Measurements from ENCODE around the gene STMP1. TPM values are rescaled to one million over a fixed set of nuclear protein-coding genes. Genes with fewer than 3 reads are reported as not detected.
A peak's percentile ranks its signal among the peaks of the same experiment; 100 is the strongest.

STMP1 gene
- total and polyA plus RNA-seq, 2 experiments from 2014 or later = 23.0 to 78.4 TPM

DNA sequence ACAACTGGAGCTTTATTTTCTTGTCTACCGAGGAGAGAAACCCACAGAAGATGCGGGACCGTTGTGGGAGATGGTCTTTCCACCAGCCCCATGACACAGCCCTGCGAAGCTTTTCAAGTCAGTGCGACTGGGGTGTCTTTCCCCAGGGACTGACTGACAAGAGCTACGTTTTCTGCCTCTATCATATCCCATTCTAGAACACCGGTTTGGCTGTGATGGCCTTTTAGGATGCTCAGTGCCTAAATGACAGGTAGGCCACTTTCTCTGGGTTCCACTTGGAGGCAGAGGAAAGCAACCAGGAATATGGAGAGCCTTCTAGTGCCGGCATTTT, 48.8 kb downstream of the STMP1 start:
- H3K4me3 ChIP-seq = no peak overlapping the region
- H2AFZ ChIP-seq = peak overlapping the region; percentile 90
- no peaks in the 10 kb centered on the region for H3K79me2 ChIP-seq (replicated peaks; ENCODE audit: insufficient read depth)
- no peaks in the 10 kb centered on the region for H3K36me3 ChIP-seq (ENCODE audit: insufficient read depth)
- H3K4me3 Mint-ChIP-seq = no peak overlapping the region
- H3K9me2 ChIP-seq (ENCODE audit: insufficient read depth) = no peaks in the 10 kb centered on the region
- peak overlapping the region; percentile 71; the same call in 1 of the 2 replicates for H3K4me2 ChIP-seq
- peaks cover 12% of the 10 kb centered on the region for H3K4me1 Mint-ChIP-seq
- H3F3A ChIP-seq (replicated peaks; ENCODE audit: low read depth) = 0 out of 2 replicates have a peak, but pooled peaks cover 6% of the 10 kb centered on the region
- no peaks in the 10 kb centered on the region for H3K27me3 ChIP-seq (ENCODE audit: insufficient read depth)
- no peaks in the 10 kb centered on the region for H3K9me3 Mint-ChIP-seq
- peaks cover 3% of the 10 kb centered on the region for H3K27me3 Mint-ChIP-seq (ENCODE audit: insufficient read depth, low read depth, poor library complexity)
- peaks cover 13% of the 10 kb centered on the region for H3K4me1 ChIP-seq (ENCODE audit: insufficient read depth)
- no peak for DNase-seq (ENCODE audit: low spot score)
- TF ChIP-seq POLR2AphosphoS5 (IDR thresholded peaks at IDR 0.05; ENCODE audit: low read depth) (no peak), CREB1 (CRISPR knock-in tag; IDR thresholded peaks at IDR 0.05; ENCODE audit: low read depth) (no peak), ZNF114 (CRISPR knock-in tag; IDR thresholded peaks at IDR 0.05) (no peak)
- H3K36me3 Mint-ChIP-seq (ENCODE audit: low read depth) = no peaks in the 10 kb centered on the region
- ATAC-seq = no peak; the same call in 2 of the 3 replicates
- no peak overlapping the region for H3K27ac ChIP-seq (ENCODE audit: low read depth)
- H4K20me1 ChIP-seq (replicated peaks; ENCODE audit: insufficient read depth) = no peaks in the 10 kb centered on the region
- H3K27ac Mint-ChIP-seq = no peak overlapping the region

DNA sequence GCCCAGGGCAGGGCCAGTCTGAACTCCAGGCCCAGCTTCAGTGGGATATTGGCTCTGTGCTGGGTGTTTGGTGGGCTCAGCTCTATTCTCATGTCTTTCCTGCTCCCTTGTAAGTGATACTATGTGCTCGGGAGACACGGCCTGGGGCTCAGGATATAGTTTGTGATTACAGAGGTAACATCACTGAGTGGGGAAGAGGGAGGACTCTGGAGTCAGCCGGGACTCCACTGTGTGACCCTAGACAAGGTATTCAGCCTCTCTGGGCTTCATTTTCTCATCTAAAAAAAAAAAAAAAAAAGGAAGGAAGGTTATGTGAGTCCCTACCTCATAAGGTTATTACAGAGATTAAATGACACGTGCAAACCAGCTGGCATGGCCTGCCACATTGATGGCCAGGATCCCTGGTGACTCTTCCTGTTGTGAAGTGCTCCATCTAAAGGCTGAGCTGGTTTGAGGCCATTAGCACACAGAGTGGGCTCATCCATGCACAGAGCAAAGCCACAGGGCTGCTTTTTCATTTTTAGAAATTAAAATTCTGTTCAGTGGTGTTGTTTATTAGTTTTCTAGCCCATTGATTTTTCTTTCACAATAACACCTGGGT, 50.0 kb downstream of the STMP1 start:
- no peak overlapping the region for H3K4me2 ChIP-seq
- no peaks in the 10 kb centered on the region for H3K9me2 ChIP-seq (ENCODE audit: insufficient read depth)
- 0 out of 2 replicates have a peak, but pooled peaks cover 6% of the 10 kb centered on the region for H3F3A ChIP-seq (replicated peaks; ENCODE audit: low read depth)
- no peak overlapping the region for H2AFZ ChIP-seq
- H3K4me3 ChIP-seq = no peak overlapping the region
- H3K27me3 ChIP-seq (ENCODE audit: insufficient read depth) = no peaks in the 10 kb centered on the region
- H3K36me3 ChIP-seq (ENCODE audit: insufficient read depth) = no peaks in the 10 kb centered on the region
- TF ChIP-seq ZNF114 (CRISPR knock-in tag; IDR thresholded peaks at IDR 0.05) = no peak
- TF ChIP-seq, protein P1, sequence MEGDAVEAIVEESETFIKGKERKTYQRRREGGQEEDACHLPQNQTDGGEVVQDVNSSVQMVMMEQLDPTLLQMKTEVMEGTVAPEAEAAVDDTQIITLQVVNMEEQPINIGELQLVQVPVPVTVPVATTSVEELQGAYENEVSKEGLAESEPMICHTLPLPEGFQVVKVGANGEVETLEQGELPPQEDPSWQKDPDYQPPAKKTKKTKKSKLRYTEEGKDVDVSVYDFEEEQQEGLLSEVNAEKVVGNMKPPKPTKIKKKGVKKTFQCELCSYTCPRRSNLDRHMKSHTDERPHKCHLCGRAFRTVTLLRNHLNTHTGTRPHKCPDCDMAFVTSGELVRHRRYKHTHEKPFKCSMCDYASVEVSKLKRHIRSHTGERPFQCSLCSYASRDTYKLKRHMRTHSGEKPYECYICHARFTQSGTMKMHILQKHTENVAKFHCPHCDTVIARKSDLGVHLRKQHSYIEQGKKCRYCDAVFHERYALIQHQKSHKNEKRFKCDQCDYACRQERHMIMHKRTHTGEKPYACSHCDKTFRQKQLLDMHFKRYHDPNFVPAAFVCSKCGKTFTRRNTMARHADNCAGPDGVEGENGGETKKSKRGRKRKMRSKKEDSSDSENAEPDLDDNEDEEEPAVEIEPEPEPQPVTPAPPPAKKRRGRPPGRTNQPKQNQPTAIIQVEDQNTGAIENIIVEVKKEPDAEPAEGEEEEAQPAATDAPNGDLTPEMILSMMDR (conservative IDR thresholded peaks at IDR 0.05; ENCODE audit: low read depth in 2 of 2) = peak in 1 of 2 experiments; percentile 30; a peak in 1 of 4 replicates
- no peak overlapping the region for H3K4me3 Mint-ChIP-seq
- ATAC-seq (no peak), DNase-seq (ENCODE audit: low spot score) (no peak)
- H3K9me3 Mint-ChIP-seq = no peaks in the 10 kb centered on the region
- no peak overlapping the region for H3K27ac ChIP-seq (ENCODE audit: low read depth)
- peaks cover 3% of the 10 kb centered on the region for H3K27me3 Mint-ChIP-seq (ENCODE audit: insufficient read depth, low read depth, poor library complexity)
- H3K36me3 Mint-ChIP-seq (ENCODE audit: low read depth) = no peaks in the 10 kb centered on the region
- no peak overlapping the region for H3K27ac Mint-ChIP-seq
- peaks cover 12% of the 10 kb centered on the region for H3K4me1 Mint-ChIP-seq
- no peaks in the 10 kb centered on the region for H3K79me2 ChIP-seq (replicated peaks; ENCODE audit: insufficient read depth)
- H4K20me1 ChIP-seq (replicated peaks; ENCODE audit: insufficient read depth) = no peaks in the 10 kb centered on the region
- H3K4me1 ChIP-seq (ENCODE audit: insufficient read depth) = peaks cover 13% of the 10 kb centered on the region

DNA sequence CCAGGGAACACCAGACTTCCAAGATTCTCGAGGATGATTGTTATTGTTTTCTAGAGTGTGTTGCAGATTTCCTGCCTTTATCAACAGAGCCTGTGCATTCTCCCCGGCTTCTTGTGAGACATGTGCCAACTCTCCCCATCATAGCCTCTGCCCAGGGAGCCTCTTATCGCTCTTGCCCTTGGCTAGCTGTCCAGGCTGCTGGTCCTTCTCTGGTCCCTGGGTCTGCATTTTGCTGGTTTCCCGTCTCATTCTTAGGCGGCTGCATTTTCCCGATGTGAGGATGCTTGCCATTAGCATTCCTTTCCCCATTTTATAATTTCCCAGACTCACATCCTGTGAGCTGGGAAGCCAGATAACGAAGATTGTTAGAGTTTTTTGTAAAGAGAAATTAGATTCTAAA, 50.5 kb downstream of the STMP1 start:
- Histone ChIP-seq H3F3A (replicated peaks; ENCODE audit: low read depth) (0 out of 2 replicates have a peak, but pooled peaks cover 6% of the 10 kb centered on the region), H3K27me3 (ENCODE audit: insufficient read depth) (no peaks in the 10 kb centered on the region), H3K4me1 (ENCODE audit: insufficient read depth) (peaks cover 13% of the 10 kb centered on the region), H3K79me2 (replicated peaks; ENCODE audit: insufficient read depth) (no peaks in the 10 kb centered on the region), H4K20me1 (replicated peaks; ENCODE audit: insufficient read depth) (no peaks in the 10 kb centered on the region), H3K9me2 (ENCODE audit: insufficient read depth) (no peaks in the 10 kb centered on the region), H3K27ac (ENCODE audit: low read depth) (no peak overlapping the region), H3K36me3 (ENCODE audit: insufficient read depth) (no peaks in the 10 kb centered on the region), H3K4me2 (peak overlapping the region; percentile 31; the same call in 1 of the 2 replicates), H2AFZ (no peak overlapping the region), H3K4me3 (no peak overlapping the region)
- H3K27ac Mint-ChIP-seq = no peak overlapping the region
- H3K4me3 Mint-ChIP-seq = no peak overlapping the region
- H3K9me3 Mint-ChIP-seq = no peaks in the 10 kb centered on the region
- DNase-seq (ENCODE audit: low spot score) (no peak), ATAC-seq (no peak)
- peaks cover 12% of the 10 kb centered on the region for H3K4me1 Mint-ChIP-seq
- no peaks in the 10 kb centered on the region for H3K36me3 Mint-ChIP-seq (ENCODE audit: low read depth)
- H3K27me3 Mint-ChIP-seq (ENCODE audit: insufficient read depth, low read depth, poor library complexity) = peaks cover 3% of the 10 kb centered on the region
- TF ChIP-seq JUNB (IDR thresholded peaks at IDR 0.05; ENCODE audit: unreplicated experiment) = no peak
- TF ChIP-seq ZNF331 (CRISPR knock-in tag; IDR thresholded peaks at IDR 0.05; ENCODE audit: low read depth) = no peak
- no peak for TF ChIP-seq NANOG (IDR thresholded peaks at IDR 0.05; ENCODE audit: borderline replicate concordance)
- TF ChIP-seq, protein P1 (conservative IDR thresholded peaks at IDR 0.05; ENCODE audit: low read depth in 2 of 2) = no peak
- TF ChIP-seq, protein P2, sequence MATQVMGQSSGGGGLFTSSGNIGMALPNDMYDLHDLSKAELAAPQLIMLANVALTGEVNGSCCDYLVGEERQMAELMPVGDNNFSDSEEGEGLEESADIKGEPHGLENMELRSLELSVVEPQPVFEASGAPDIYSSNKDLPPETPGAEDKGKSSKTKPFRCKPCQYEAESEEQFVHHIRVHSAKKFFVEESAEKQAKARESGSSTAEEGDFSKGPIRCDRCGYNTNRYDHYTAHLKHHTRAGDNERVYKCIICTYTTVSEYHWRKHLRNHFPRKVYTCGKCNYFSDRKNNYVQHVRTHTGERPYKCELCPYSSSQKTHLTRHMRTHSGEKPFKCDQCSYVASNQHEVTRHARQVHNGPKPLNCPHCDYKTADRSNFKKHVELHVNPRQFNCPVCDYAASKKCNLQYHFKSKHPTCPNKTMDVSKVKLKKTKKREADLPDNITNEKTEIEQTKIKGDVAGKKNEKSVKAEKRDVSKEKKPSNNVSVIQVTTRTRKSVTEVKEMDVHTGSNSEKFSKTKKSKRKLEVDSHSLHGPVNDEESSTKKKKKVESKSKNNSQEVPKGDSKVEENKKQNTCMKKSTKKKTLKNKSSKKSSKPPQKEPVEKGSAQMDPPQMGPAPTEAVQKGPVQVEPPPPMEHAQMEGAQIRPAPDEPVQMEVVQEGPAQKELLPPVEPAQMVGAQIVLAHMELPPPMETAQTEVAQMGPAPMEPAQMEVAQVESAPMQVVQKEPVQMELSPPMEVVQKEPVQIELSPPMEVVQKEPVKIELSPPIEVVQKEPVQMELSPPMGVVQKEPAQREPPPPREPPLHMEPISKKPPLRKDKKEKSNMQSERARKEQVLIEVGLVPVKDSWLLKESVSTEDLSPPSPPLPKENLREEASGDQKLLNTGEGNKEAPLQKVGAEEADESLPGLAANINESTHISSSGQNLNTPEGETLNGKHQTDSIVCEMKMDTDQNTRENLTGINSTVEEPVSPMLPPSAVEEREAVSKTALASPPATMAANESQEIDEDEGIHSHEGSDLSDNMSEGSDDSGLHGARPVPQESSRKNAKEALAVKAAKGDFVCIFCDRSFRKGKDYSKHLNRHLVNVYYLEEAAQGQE (IDR thresholded peaks at IDR 0.05; ENCODE audit: unreplicated experiment) = no peak
